ENCODE data around the gene NEUROG3. TPM values are rescaled to one million over a fixed set of nuclear protein-coding genes. Genes with fewer than 3 reads are reported as not detected.

The NEUROG3 gene
- total RNA-seq (2014; rRNA removed; shearing (Covaris generic)) (not detected in 2 replicates), total RNA-seq (2022) (not detected in 2 replicates), Bru-seq, nascent RNA (not detected), BruChase-seq, experiment 1, labeled RNA remaining after a 6-hour chase (not detected), BruChase-seq, experiment 2, labeled RNA remaining after a 2-hour chase (not detected)
- long read RNA-seq: 0 reads

- POLR2A ChIA-PET: no interaction called here
- CTCF ChIA-PET (ENCODE audit: unreplicated experiment): interaction anchor here (0.6 kb wide), 1 partner anchor 936 kb away, joined by 4 read pairs; no protein-coding TSS in a partner anchor
- intact Hi-C loops (cut with micrococcal nuclease; ENCODE audit: unreplicated experiment): no loop called here
- peak; percentile 27 for DNase-seq (ENCODE audit: low spot score)
- Histone ChIP-seq H3K36me3 (ENCODE audit: insufficient read depth, low read length) (no peaks in the 10 kb centered on the region), H3K9me3 (ENCODE audit: low read length) (no peaks in the 10 kb centered on the region), H4K20me1 (ENCODE audit: insufficient read depth, low read length) (no peaks in the 10 kb centered on the region), H3K4me2 (ENCODE audit: low read length) (no peak within 1 kb of the TSS), H3K79me2 (ENCODE audit: insufficient read depth, low read depth, low read length) (no peaks in the 10 kb centered on the region), H3K4me1 (ENCODE audit: insufficient read depth, low read length, poor library complexity, severe bottlenecking) (peaks cover 5% of the 10 kb centered on the region), H3K27ac (ENCODE audit: low read depth, low read length, poor library complexity, severe bottlenecking) (no peak within 1 kb of the TSS), H2AFZ (ENCODE audit: low read length) (no peak within 1 kb of the TSS), H3K4me3 (ENCODE audit: low read depth, low read length, poor library complexity, severe bottlenecking) (no peak within 1 kb of the TSS), H3K9me2 (ENCODE audit: insufficient read depth, low read length) (no peaks in the 10 kb centered on the region)
- BruUV-seq (replicated peaks): no TSS peak
- TF ChIP-seq EZH2phosphoT487 (IDR thresholded peaks at IDR 0.05; ENCODE audit: borderline replicate concordance, low read depth, low read length) (no peak), CTCF (conservative IDR thresholded peaks at IDR 0.05; ENCODE audit: low read length) (no peak)
Observed at GRCh38 chr10:69573056-69573806, at the start of gene NEUROG3. Gene NEUROG3, minus strand, starts transcription at chr10:69573422. Its CDS starts 379 bp downstream, at chr10:69573043.

GRCh38 chr10:69620625-69621024, 47.4 kb upstream of the NEUROG3 start:
- intact Hi-C loops (cut with micrococcal nuclease; ENCODE audit: unreplicated experiment): no loop called here
- no peak for TF ChIP-seq EZH2phosphoT487 (IDR thresholded peaks at IDR 0.05; ENCODE audit: borderline replicate concordance, low read depth, low read length)
- no peak for TF ChIP-seq CTCF (conservative IDR thresholded peaks at IDR 0.05; ENCODE audit: low read length)

GRCh38 chr10:69619626-69620025, 46.4 kb upstream of the NEUROG3 start:
- Histone ChIP-seq H3K9me3 (ENCODE audit: low read length) (peaks cover 12% of the 10 kb centered on the region), H3K79me2 (ENCODE audit: insufficient read depth, low read depth, low read length) (no peaks in the 10 kb centered on the region), H3K4me2 (ENCODE audit: low read length) (no peak overlapping the region), H3K4me3 (ENCODE audit: low read depth, low read length, poor library complexity, severe bottlenecking) (no peak overlapping the region), H3K9me2 (ENCODE audit: insufficient read depth, low read length) (no peaks in the 10 kb centered on the region), H3K27ac (ENCODE audit: low read depth, low read length, poor library complexity, severe bottlenecking) (no peak overlapping the region), H4K20me1 (ENCODE audit: insufficient read depth, low read length) (no peaks in the 10 kb centered on the region), H3K4me1 (ENCODE audit: insufficient read depth, low read length, poor library complexity, severe bottlenecking) (peaks cover 2% of the 10 kb centered on the region), H2AFZ (ENCODE audit: low read length) (no peak overlapping the region), H3K36me3 (ENCODE audit: insufficient read depth, low read length) (no peaks in the 10 kb centered on the region)
- POLR2A ChIA-PET: interaction anchor here (0.6 kb wide), 1 partner anchor 300 kb away, joined by 3 read pairs; no protein-coding TSS in a partner anchor
- CTCF ChIA-PET (ENCODE audit: unreplicated experiment): no interaction called here
- intact Hi-C loops (cut with micrococcal nuclease; ENCODE audit: unreplicated experiment): no loop called here
- TF ChIP-seq CTCF (conservative IDR thresholded peaks at IDR 0.05; ENCODE audit: low read length) (no peak), EZH2phosphoT487 (IDR thresholded peaks at IDR 0.05; ENCODE audit: borderline replicate concordance, low read depth, low read length) (no peak)
- no TSS peak for BruUV-seq (replicated peaks)
- DNase-seq (ENCODE audit: low spot score): no peak

More at GRCh38 chr10:69620625-69621024, 47.4 kb upstream of the NEUROG3 start:
- Histone ChIP-seq H3K9me2 (ENCODE audit: insufficient read depth, low read length) (no peaks in the 10 kb centered on the region), H3K9me3 (ENCODE audit: low read length) (peaks cover 12% of the 10 kb centered on the region), H3K4me2 (ENCODE audit: low read length) (no peak overlapping the region), H3K79me2 (ENCODE audit: insufficient read depth, low read depth, low read length) (no peaks in the 10 kb centered on the region), H3K4me3 (ENCODE audit: low read depth, low read length, poor library complexity, severe bottlenecking) (no peak overlapping the region), H2AFZ (ENCODE audit: low read length) (no peak overlapping the region), H3K36me3 (ENCODE audit: insufficient read depth, low read length) (no peaks in the 10 kb centered on the region), H3K27ac (ENCODE audit: low read depth, low read length, poor library complexity, severe bottlenecking) (no peak overlapping the region), H4K20me1 (ENCODE audit: insufficient read depth, low read length) (no peaks in the 10 kb centered on the region), H3K4me1 (ENCODE audit: insufficient read depth, low read length, poor library complexity, severe bottlenecking) (no peaks in the 10 kb centered on the region)
- ChIA-PET CTCF (ENCODE audit: unreplicated experiment) (no interaction called here), POLR2A (no interaction called here)
- no TSS peak for BruUV-seq (replicated peaks)
- no peak for DNase-seq (ENCODE audit: low spot score)

Measured in OCI-LY7 (cell line).